NCI-H69 (cell line): ENCODE data around the gene RAPGEF5.

Experiments
- DNase-seq: peaks from one replicate; lab custom pipeline; 2025; lab: John Stamatoyannopoulos, UW

RAPGEF5 gene

GRCh38 chr7:22356701-22357310, at the start of gene RAPGEF5:
Gene RAPGEF5 (minus strand): TSS chr7:22357154. CDS start chr7:22357060, 94 bp downstream.
- DNase-seq, result peak; percentile 91

GRCh38 chr7:22406715-22407114, 49.8 kb upstream of the RAPGEF5 start:
- no peak for DNase-seq

- peak; percentile 60 for DNase-seq
Observed at GRCh38 chr7:22404421-22405023, 47.6 kb upstream of the RAPGEF5 start.

- no peak for DNase-seq
Observed at GRCh38 chr7:22403344-22403743, 46.4 kb upstream of the RAPGEF5 start.

- no peak for DNase-seq
Observed at GRCh38 chr7:22402250-22402649, 45.3 kb upstream of the RAPGEF5 start.

GRCh38 chr7:22400936-22401553, 44.1 kb upstream of the RAPGEF5 start:
- DNase-seq, result no peak

- DNase-seq, result no peak
Observed at GRCh38 chr7:22400150-22400814, 43.3 kb upstream of the RAPGEF5 start.

- DNase-seq, result no peak
Observed at GRCh38 chr7:22399546-22399945, 42.6 kb upstream of the RAPGEF5 start.

GRCh38 chr7:22399091-22399490, 42.1 kb upstream of the RAPGEF5 start:
- no peak for DNase-seq

- peak; percentile 23 for DNase-seq
Observed at GRCh38 chr7:22397981-22398380, 41.0 kb upstream of the RAPGEF5 start.

GRCh38 chr7:22395222-22395621, 38.3 kb upstream of the RAPGEF5 start:
- no peak for DNase-seq

GRCh38 chr7:22394739-22395138, 37.8 kb upstream of the RAPGEF5 start:
- DNase-seq, result no peak

- no peak for DNase-seq
Observed at GRCh38 chr7:22393913-22394729, 37.2 kb upstream of the RAPGEF5 start.

- DNase-seq, result no peak
Observed at GRCh38 chr7:22390516-22390915, 33.6 kb upstream of the RAPGEF5 start.

GRCh38 chr7:22389892-22390291, 32.9 kb upstream of the RAPGEF5 start:
- no peak for DNase-seq

- no peak for DNase-seq
Observed at GRCh38 chr7:22387583-22387982, 30.6 kb upstream of the RAPGEF5 start.

GRCh38 chr7:22386865-22387264, 29.9 kb upstream of the RAPGEF5 start:
- DNase-seq, result no peak

- DNase-seq, result no peak
Observed at GRCh38 chr7:22386206-22386858, 29.4 kb upstream of the RAPGEF5 start.

GRCh38 chr7:22385326-22385725, 28.4 kb upstream of the RAPGEF5 start:
- no peak for DNase-seq

- DNase-seq, result no peak
Observed at GRCh38 chr7:22380333-22380732, 23.4 kb upstream of the RAPGEF5 start.

GRCh38 chr7:22378199-22378980, 21.4 kb upstream of the RAPGEF5 start:
- no peak for DNase-seq
